Measurements from ENCODE around the gene DAP. TPM values are rescaled to one million over a fixed set of nuclear protein-coding genes. Genes with fewer than 3 reads are reported as not detected.

The DAP gene
- total and polyA plus RNA-seq, 2 experiments from 2014 or later, result 30.0 to 105 TPM

DNA sequence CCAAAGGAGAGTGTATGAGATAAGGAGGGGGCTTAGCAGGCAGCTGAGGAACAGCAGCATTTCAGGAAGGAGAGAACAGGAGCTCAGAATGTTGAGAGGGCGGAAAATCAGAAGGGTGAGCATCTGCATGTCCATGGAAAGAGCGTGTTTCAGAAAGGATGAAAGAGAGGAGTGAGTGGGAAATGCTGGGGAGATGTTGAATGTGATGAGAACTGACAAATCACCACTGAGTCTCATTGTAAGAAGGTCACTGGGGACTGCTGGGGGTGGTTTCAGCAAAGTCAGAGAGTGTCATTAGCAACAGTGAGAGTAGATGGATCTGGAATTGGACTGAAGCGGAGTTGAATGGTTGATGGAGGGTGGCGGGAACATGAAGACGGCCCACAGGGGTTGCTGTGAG lies 131.4 kb downstream of the DAP start:
- Histone ChIP-seq H3K9me3 (ENCODE audit: low read depth) (no peaks in the 10 kb centered on the region), H3K36me3 (no peaks in the 10 kb centered on the region), H3K4me1 (ENCODE audit: low read depth) (peaks cover 9% of the 10 kb centered on the region), H3K27ac (no peak overlapping the region), H3K4me3 (no peak overlapping the region), H3K27me3 (no peaks in the 10 kb centered on the region)
- TF ChIP-seq, protein P1, sequence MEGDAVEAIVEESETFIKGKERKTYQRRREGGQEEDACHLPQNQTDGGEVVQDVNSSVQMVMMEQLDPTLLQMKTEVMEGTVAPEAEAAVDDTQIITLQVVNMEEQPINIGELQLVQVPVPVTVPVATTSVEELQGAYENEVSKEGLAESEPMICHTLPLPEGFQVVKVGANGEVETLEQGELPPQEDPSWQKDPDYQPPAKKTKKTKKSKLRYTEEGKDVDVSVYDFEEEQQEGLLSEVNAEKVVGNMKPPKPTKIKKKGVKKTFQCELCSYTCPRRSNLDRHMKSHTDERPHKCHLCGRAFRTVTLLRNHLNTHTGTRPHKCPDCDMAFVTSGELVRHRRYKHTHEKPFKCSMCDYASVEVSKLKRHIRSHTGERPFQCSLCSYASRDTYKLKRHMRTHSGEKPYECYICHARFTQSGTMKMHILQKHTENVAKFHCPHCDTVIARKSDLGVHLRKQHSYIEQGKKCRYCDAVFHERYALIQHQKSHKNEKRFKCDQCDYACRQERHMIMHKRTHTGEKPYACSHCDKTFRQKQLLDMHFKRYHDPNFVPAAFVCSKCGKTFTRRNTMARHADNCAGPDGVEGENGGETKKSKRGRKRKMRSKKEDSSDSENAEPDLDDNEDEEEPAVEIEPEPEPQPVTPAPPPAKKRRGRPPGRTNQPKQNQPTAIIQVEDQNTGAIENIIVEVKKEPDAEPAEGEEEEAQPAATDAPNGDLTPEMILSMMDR (IDR thresholded peaks at IDR 0.05; ENCODE audit: low read depth, low read length), result no peak
- no peak for DNase-seq (ENCODE audit: low read depth in 1 of 2, low spot score in 1 of 2)

Other genes starting within 250 kb of the DAP start
- 6.4 and 14.8 TPM in 2 replicates for gene ANKRD33B, start 197.2 kb downstream of the DAP start, total RNA-seq
- 5.7 and 11.8 TPM in 2 replicates for gene ANKRD33B, start 197.2 kb downstream of the DAP start, polyA plus RNA-seq

Measured in cardiac muscle cell (in vitro differentiated cells and primary cell).